HG02943 (cell line): ENCODE results near the gene SLC10A2.

ENCODE experiments used
- ATAC-seq: cut with Tn5 transposase; IDR thresholded peaks from one replicate; pipeline ENCODE4 v1.9.1; 2021; ENCODE audit warnings: mild to moderate bottlenecking, low read depth, moderate library complexity; ENCODE audit not compliant: unreplicated experiment

Gene SLC10A2

GRCh38 chr13:102999499-102999898 lies 66.7 kb downstream of the SLC10A2 start:
- ATAC-seq, result no peak
